ENCODE data around the gene SEC61B.

SEC61B gene

GRCh38 chr9:99266255-99267023 is 44.4 kb downstream of the SEC61B start:
- Histone ChIP-seq H3K4me2 (peak overlapping the region; percentile 50), H4K20me1 (no peaks in the 10 kb centered on the region), H3K4me3 (no peak overlapping the region), H3K27ac (no peak overlapping the region), H3K9ac (no peak overlapping the region), H3K36me3 (no peaks in the 10 kb centered on the region), H3K9me3 (no peaks in the 10 kb centered on the region), H3K27me3 (no peaks in the 10 kb centered on the region), H3K4me1 (peaks cover 8% of the 10 kb centered on the region; the same call in 1 of the 2 replicates)
- no peak for TF ChIP-seq Cebpa-rat (IDR thresholded peaks at IDR 0.05)

- TF ChIP-seq Cebpa-rat (IDR thresholded peaks at IDR 0.05): no peak
- no peaks in the 10 kb centered on the region for H3K27me3 ChIP-seq
- H3K36me3 ChIP-seq: no peaks in the 10 kb centered on the region
- H3K9ac ChIP-seq: no peak overlapping the region
- H3K27ac ChIP-seq: no peak overlapping the region
- peaks cover 8% of the 10 kb centered on the region; the same call in 1 of the 2 replicates for H3K4me1 ChIP-seq
- no peak overlapping the region for H3K4me3 ChIP-seq
- H3K9me3 ChIP-seq: no peaks in the 10 kb centered on the region
- H4K20me1 ChIP-seq: no peaks in the 10 kb centered on the region
- H3K4me2 ChIP-seq: no peak overlapping the region
Measured at GRCh38 chr9:99269416-99269815, 47.3 kb downstream of the SEC61B start.

- H3K27ac ChIP-seq: no peak overlapping the region
- TF ChIP-seq Cebpa-rat (IDR thresholded peaks at IDR 0.05): no peak
- H3K27me3 ChIP-seq: no peaks in the 10 kb centered on the region
- H3K4me1 ChIP-seq: peaks cover 8% of the 10 kb centered on the region; the same call in 1 of the 2 replicates
- no peaks in the 10 kb centered on the region for H4K20me1 ChIP-seq
- no peak overlapping the region for H3K4me3 ChIP-seq
- no peaks in the 10 kb centered on the region for H3K36me3 ChIP-seq
- no peak overlapping the region for H3K9ac ChIP-seq
- H3K4me2 ChIP-seq: no peak overlapping the region
- H3K9me3 ChIP-seq: no peaks in the 10 kb centered on the region
Measured at GRCh38 chr9:99270491-99270890, 48.4 kb downstream of the SEC61B start.

- TF ChIP-seq Cebpa-rat (IDR thresholded peaks at IDR 0.05): no peak
- Histone ChIP-seq H3K4me1 (no peaks in the 10 kb centered on the region), H3K9me3 (no peaks in the 10 kb centered on the region), H3K4me3 (no peak overlapping the region), H4K20me1 (no peaks in the 10 kb centered on the region), H3K4me2 (no peak overlapping the region), H3K27me3 (no peaks in the 10 kb centered on the region), H3K27ac (no peak overlapping the region), H3K36me3 (no peaks in the 10 kb centered on the region), H3K9ac (no peak overlapping the region)
Measured at GRCh38 chr9:99272836-99273235, 50.8 kb downstream of the SEC61B start.

GRCh38 chr9:99274016-99274415 is 51.9 kb downstream of the SEC61B start:
- Histone ChIP-seq H3K4me1 (no peaks in the 10 kb centered on the region), H4K20me1 (no peaks in the 10 kb centered on the region), H3K27me3 (no peaks in the 10 kb centered on the region), H3K36me3 (no peaks in the 10 kb centered on the region), H3K9ac (no peak overlapping the region), H3K27ac (no peak overlapping the region), H3K4me2 (no peak overlapping the region), H3K9me3 (no peaks in the 10 kb centered on the region), H3K4me3 (no peak overlapping the region)
- TF ChIP-seq Cebpa-rat (IDR thresholded peaks at IDR 0.05): no peak

- Histone ChIP-seq H3K27me3 (no peaks in the 10 kb centered on the region), H3K27ac (no peak overlapping the region), H3K36me3 (no peaks in the 10 kb centered on the region), H3K4me3 (no peak overlapping the region), H3K4me1 (no peaks in the 10 kb centered on the region), H4K20me1 (no peaks in the 10 kb centered on the region), H3K9me3 (no peaks in the 10 kb centered on the region), H3K9ac (no peak overlapping the region), H3K4me2 (no peak overlapping the region)
- no peak for TF ChIP-seq Cebpa-rat (IDR thresholded peaks at IDR 0.05)
Measured at GRCh38 chr9:99274495-99274894, 52.4 kb downstream of the SEC61B start.

Measured in BLaER1 (cell line).